ENCODE results near the gene AMBRA1. TPM values are rescaled to one million over a fixed set of nuclear protein-coding genes. Genes with fewer than 3 reads are reported as not detected.

AMBRA1 gene
- polyA plus RNA-seq, 1 donor from 2014 or later = 34.5 TPM

DNA sequence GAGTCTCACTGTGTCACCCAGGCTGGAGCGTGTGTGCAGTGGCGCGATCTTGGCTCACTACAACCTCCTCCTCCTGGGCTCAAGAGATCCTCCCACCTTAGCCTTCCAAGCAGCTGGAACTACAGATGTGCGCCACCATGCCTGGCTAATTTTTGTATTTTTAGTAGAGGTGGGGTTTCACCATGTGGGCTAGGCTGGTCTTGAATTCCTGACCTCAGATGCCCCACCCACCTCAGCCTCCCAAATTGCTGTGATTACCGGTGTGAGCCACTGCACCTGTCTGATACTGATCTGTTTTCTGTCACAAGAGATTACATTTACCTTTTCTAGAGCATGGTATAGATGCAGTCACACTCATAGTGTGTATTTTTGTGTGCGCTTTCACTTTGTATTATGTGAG lies 35.1 kb upstream of the AMBRA1 start:
- H3K9me2 ChIP-seq (ENCODE audit: insufficient read depth, low read length) = no peaks in the 10 kb centered on the region
- H3K79me2 ChIP-seq (replicated peaks; ENCODE audit: insufficient read depth, low read length) = peaks cover 12% of the 10 kb centered on the region
- no peak overlapping the region for H2AFZ ChIP-seq (ENCODE audit: low read depth, low read length)
- H3K4me3 ChIP-seq (ENCODE audit: low read length) = no peak overlapping the region
- no peaks in the 10 kb centered on the region for H3K36me3 ChIP-seq (ENCODE audit: insufficient read depth, low read length)
- H3F3A ChIP-seq (ENCODE audit: insufficient read depth, low read length, poor library complexity, severe bottlenecking) = no peaks in the 10 kb centered on the region
- no peaks in the 10 kb centered on the region for H3K9me3 ChIP-seq (ENCODE audit: low read length)
- TF ChIP-seq TAF1 (IDR thresholded peaks at IDR 0.05; ENCODE audit: low read depth) = no peak
- TF ChIP-seq CTCF (IDR thresholded peaks at IDR 0.05; ENCODE audit: poor library complexity, severe bottlenecking) = no peak
- TF ChIP-seq REST (IDR thresholded peaks at IDR 0.05; ENCODE audit: borderline replicate concordance) = no peak
- TF ChIP-seq POLR2AphosphoS5 (IDR thresholded peaks at IDR 0.05) = no peak
- TF ChIP-seq RAD21 (conservative IDR thresholded peaks at IDR 0.05) = no peak
- no peak for TF ChIP-seq EZH2 (IDR thresholded peaks at IDR 0.05; ENCODE audit: borderline replicate concordance, insufficient read depth, low read length, poor library complexity, severe bottlenecking)
- no peak for TF ChIP-seq EP300 (conservative IDR thresholded peaks at IDR 0.05; ENCODE audit: poor library complexity, severe bottlenecking)
- no peak for TF ChIP-seq SMC3 (conservative IDR thresholded peaks at IDR 0.05; ENCODE audit: poor library complexity)
- no peak for TF ChIP-seq MXI1 (conservative IDR thresholded peaks at IDR 0.05; ENCODE audit: poor library complexity, severe bottlenecking)
- no peak overlapping the region for H3K4me2 ChIP-seq (ENCODE audit: low read length)
- H3K9ac ChIP-seq (ENCODE audit: low read length) = no peak overlapping the region
- H3K27ac ChIP-seq (ENCODE audit: low read length) = no peak overlapping the region
- H4K20me1 ChIP-seq (ENCODE audit: insufficient read depth) = no peaks in the 10 kb centered on the region
- no peaks in the 10 kb centered on the region for H3K27me3 ChIP-seq (ENCODE audit: insufficient read depth, low read depth, low read length)

- no peaks in the 10 kb centered on the region for H3K9me2 ChIP-seq (ENCODE audit: insufficient read depth, low read length)
- peaks cover 15% of the 10 kb centered on the region for H3K79me2 ChIP-seq (replicated peaks; ENCODE audit: insufficient read depth, low read length)
- no peak overlapping the region for H2AFZ ChIP-seq (ENCODE audit: low read depth, low read length)
- no peak overlapping the region for H3K9ac ChIP-seq (ENCODE audit: low read length)
- H3K9me3 ChIP-seq (ENCODE audit: low read length) = no peaks in the 10 kb centered on the region
- no peak overlapping the region for H3K4me3 ChIP-seq (ENCODE audit: low read length)
- H3K4me2 ChIP-seq (ENCODE audit: low read length) = no peak overlapping the region
- no peaks in the 10 kb centered on the region for H3K27me3 ChIP-seq (ENCODE audit: insufficient read depth, low read depth, low read length)
- H3K27ac ChIP-seq (ENCODE audit: low read length) = no peak overlapping the region
- H4K20me1 ChIP-seq (ENCODE audit: insufficient read depth) = no peaks in the 10 kb centered on the region
- TF ChIP-seq TAF1 (IDR thresholded peaks at IDR 0.05; ENCODE audit: low read depth) = no peak
- no peak for TF ChIP-seq CTCF (IDR thresholded peaks at IDR 0.05; ENCODE audit: poor library complexity, severe bottlenecking)
- TF ChIP-seq REST (IDR thresholded peaks at IDR 0.05; ENCODE audit: borderline replicate concordance) = no peak
- no peak for TF ChIP-seq EZH2 (IDR thresholded peaks at IDR 0.05; ENCODE audit: borderline replicate concordance, insufficient read depth, low read length, poor library complexity, severe bottlenecking)
- H3F3A ChIP-seq (ENCODE audit: insufficient read depth, low read length, poor library complexity, severe bottlenecking) = no peaks in the 10 kb centered on the region
- no peaks in the 10 kb centered on the region for H3K36me3 ChIP-seq (ENCODE audit: insufficient read depth, low read length)
Measured at GRCh38 chr11:46625406-46625805, 31.6 kb upstream of the AMBRA1 start.

Measured in neural cell (in vitro differentiated cells).